ENCODE data around the gene DCAF17.

The DCAF17 gene, protein sequence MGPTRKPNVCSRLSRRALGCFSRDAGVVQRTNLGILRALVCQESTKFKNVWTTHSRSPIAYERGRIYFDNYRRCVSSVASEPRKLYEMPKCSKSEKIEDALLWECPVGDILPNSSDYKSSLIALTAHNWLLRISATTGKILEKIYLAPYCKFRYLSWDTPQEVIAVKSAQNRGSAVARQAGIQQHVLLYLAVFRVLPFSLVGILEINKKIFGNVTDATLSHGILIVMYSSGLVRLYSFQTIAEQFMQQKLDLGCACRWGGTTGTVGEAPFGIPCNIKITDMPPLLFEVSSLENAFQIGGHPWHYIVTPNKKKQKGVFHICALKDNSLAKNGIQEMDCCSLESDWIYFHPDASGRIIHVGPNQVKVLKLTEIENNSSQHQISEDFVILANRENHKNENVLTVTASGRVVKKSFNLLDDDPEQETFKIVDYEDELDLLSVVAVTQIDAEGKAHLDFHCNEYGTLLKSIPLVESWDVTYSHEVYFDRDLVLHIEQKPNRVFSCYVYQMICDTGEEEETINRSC

DNA sequence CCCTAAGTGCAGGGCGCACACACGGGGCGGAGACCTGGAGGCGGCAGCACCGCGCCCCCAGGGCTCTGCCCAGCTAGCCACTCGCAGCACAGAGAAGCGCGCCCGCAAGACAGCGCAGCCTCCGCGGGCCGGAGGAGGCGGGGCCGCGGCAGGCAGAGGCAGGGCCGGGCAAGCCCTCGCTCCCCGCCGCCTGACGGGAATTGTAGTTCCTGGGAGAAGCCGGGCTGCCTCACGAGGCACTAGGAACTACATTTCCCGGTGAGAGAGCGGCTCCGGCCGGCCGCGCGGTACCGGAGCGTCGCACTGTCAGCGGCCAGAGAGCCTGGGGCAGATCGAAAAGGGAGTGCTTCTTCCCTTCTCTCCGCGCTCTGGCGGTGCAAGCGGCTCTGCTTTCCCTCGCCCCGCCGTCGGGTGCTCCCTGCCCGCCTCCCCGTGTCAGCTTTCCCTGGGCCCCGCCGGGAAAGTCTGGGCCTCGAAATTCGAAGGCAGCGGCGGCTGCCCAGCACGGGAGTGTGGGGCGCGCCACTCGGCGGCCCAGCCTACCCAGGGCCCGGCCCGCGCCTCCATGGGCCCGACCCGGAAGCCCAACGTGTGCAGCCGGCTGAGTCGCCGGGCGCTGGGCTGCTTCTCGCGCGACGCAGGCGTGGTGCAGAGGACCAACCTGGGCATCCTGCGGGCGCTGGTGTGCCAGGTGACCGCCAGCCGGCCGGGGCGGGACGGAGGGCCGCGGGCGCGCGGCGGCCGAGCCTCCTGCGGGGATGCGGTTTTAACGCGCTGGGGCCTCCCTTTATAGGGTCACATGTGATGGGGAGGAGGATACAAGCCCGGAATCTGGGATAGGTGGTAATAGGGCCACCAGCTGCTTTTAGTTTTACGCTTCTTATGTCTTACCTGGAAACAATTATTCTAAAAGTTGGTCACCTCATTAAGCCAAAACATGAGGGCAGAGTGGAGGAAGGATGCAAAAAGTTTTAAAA is at the start of gene DCAF17:
DCAF17 (plus strand) TSS at position 214 of the 977 bp plus-strand sequence; CDS start at position 566, 352 bp downstream.
- peak; percentile 96 for DNase-seq

DNA sequence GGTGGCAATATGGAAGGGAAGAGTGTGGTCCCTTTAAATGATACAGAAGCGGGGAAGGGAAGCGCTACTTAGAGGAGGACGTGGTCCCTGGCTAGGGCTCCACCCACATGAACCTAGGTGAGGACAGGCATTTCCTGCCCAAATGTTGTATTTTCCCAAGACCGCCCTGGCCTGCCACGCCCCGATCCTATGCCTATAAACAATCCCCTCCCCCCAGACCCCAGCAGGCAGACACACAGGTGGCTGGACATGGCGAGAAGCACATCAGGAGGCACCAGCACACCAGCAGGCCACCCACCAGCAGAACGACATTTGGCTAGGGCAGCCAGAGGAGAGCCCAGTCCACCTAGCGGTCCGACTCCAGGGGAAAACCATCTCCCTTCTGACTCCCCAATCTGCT is 47.4 kb upstream of the DCAF17 start:
- DNase-seq = no peak

DNA sequence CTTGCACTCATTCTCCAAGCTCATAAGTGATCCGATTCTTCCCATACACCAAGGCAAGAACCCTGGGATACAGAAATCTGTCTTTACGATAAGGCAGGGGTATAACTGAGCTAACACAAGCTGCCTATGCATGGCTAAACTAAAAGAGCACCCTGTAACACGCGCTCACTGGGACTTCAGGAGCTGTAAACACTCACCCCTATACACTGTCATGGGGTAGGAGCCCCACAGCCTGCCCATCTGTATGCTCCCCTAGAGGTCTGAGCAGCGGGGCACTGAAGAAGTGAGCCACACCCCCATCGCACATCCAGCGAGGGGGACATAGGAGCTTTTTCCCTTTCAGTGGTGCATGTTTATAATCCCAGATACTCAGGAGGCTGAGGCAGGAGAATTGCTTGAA is 47.0 kb upstream of the DCAF17 start:
- no peak for DNase-seq

DNA sequence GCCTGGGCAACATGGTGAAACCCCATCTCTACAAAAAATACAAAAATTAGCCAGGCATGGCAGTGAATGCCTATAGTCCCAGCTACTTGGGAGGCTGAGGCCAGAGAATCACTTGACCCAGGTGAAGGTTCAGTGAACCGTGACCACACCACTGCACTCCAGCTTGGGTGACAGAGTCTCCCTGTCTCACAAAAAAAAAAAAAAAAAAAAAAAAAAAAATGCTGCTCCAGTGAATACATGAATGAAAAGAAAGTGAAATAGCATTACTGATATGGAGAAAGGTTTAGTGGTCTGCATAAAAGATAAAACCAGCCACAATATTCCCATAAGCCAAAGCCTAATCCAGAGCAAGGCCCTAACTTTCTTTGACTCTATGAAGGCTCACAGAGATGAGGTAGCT is 44.7 kb upstream of the DCAF17 start:
- DNase-seq = no peak

DNA sequence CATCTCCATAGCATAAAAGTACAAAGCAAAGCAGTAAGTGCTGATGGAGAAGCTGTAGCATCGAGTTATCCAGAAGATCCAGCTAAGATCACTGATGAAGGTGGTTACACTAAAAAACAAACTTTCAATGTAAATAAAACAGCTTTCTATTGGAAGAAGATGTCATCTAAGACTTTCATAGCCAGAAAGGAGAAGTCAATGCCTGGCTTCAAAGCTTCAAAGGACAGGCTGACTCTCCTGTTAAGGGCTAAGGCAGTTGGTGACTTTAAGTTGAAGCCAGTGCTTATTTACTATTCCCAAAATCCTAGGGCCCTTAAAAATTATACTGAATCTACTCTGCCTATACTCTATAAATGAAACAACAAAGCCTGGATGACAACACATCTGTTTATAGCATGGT is 44.2 kb upstream of the DCAF17 start:
- DNase-seq = no peak

DNA sequence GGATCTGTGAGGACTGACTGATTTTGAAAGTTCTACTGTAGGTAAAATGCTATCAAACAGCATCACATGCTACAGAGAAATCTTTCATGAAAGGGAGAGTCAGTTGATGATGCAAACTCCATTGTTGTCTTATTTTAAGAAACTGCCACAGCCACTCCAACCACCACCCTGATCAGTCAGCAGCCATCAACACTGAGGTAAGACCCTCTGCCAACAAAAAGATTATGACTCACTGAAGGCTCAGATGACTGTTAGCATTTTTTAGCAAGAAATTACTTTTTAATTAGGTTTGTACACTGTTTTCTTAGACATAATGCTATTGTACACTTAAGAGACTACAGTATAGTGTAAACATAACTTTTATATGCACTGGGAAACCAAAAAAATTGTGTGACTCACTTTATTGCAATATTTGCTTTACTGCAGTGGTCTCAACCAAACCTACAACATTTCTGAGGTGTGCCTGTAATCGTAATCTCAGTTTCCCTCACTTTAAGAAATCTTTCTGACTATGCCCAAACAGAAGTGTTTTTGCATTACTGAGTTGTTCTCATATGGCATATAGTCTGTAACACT is 43.0 kb upstream of the DCAF17 start:
- no peak for DNase-seq

DNA sequence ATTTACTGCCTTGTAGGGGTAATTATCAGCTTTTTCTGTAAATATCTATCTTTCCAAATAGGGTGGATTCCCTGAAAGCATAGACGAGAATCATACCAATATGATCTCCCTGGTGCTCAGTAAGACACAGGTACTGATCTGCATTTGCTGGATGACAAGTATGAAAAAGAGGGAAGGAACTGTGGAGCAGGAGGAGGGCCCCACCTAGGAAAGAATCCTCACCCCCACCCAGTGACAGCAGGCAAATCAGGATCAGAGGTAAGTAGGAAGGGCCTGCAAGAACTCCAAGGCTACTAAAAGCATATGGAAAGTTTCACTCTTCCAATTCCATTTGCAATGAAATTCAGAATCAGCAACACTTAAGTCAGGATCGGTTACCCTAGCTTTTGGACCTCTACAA is 42.5 kb upstream of the DCAF17 start:
- DNase-seq = no peak

DNA sequence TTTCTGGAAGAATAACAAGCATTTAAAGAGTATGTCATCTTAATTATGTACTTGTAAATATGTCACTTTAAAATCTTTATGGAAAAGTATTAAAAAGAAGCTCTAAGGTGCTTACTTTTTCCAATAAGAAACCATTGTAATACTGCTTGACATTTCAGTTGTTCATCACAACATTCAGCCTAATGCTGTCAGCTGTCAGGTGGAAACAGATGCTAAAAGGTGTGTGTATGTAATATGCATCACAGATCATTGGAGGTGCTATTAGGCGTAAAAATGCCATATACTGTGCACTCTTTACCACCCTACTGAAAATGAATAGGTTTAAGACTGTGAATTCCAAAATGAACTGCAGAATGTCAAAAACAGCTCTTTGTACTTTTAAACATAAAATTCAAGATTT is 40.5 kb upstream of the DCAF17 start:
- DNase-seq = no peak

DNA sequence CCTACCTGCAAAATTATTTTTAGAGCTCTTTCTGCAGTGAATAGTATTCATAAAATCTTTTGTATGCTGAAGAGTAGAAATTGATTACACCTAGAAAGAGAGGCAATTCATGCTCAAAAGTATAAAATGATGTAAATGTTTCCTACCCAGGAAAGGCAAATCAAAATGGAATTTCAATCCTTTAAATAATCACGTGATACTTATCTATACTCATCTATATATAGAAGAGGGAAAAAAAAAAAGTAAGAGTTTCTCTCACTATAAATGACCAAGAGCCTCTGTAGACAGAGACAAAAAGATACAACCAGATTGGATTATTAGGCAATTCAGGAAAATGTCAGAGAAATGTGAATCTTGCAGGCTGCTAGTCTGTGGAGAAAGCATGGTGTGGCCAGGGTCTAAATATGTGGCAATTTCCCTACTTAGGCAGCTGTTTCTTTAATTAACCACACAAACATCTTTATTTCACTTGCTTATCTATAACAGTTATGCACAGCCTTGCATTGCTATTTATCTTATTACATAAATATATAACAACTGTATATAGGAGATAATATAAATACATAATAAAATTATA is 39.8 kb upstream of the DCAF17 start:
- no peak for DNase-seq

DNA sequence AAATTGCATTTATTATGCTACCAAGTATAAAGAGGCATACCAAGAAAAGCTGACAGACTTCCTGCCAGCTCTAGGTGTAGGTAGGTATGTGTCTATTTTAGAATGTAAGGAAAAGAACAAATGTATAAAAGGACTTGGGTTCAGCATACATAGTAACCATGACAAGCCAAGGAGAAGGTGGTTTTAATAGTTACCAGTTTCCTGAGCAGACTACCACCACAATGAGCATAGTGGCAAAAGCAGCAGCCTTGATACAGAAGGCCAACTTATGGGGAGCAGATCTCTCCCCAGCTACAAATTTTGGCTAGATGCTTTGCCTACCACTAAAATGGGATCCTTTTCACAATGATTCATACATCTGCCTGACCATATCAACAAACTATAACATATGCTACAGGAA is 34.7 kb upstream of the DCAF17 start:
- no peak for DNase-seq

DNA sequence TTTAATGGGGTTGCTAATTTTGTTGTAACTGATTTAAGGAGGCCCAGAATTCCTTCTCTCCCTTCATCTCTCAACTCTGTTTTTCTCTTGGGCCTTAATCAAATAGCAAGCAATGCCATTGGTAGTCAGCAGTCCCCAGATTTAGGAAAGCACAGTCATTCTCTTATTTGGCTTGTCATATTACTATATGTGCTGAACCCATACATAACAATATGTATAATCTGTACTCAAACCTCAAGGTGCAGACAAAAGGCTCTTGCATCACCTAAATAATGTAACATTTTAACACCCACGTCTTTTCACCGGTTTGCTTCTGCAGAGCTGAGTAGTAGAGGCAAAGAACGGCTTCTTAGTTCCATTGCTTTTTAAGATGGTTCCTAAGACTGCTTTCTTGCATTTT is 33.6 kb upstream of the DCAF17 start:
- DNase-seq = no peak

DNA sequence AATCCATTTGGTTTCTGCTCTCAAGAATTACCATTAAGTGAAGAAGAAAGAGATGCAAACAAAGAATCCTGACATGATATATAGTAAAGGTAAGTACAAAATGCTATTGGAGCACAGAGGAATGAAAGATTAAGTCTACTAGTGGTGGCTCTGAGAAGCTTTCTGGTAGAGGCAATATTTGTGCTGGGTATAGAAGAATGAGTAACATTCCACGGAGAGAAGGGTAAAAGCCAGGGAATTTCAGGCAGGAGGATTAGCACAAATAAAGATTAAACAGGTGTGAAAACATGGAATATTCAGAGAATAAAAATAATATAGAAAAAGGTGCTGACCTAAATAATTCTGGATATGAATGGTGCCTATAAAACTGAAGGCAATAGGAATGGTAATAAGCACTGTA is 32.1 kb upstream of the DCAF17 start:
- no peak for DNase-seq

DNA sequence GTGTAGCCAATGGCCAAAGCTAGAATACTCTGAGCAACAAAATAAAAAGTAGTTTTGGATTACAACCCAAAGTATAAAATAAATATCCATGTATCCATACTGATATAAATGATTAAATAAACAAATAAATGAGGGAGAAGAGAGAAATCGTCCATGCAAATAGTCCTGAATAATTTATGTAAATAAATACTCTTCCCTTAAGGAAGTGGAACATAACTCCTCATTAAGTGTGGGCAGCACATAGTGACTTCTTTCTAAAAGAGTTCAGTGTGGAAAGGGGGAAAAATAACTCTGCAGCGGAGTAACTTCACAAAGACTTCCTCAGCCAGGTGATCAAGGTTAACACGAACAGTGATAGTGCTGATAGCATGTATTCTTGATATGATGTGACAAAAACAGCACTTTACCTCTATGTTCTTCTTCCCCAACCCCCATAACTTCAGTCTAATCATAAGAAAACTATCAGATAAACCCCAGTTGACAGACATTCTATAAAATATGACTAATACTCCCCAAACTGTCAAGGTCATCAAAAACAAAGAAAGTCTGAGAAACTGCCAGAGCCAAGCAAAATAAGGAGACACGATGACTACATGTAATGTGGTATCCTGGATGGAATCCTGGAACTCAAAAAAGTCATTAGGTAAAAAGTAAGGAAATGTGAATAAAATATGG is 31.0 kb upstream of the DCAF17 start:
- DNase-seq = no peak

DNA sequence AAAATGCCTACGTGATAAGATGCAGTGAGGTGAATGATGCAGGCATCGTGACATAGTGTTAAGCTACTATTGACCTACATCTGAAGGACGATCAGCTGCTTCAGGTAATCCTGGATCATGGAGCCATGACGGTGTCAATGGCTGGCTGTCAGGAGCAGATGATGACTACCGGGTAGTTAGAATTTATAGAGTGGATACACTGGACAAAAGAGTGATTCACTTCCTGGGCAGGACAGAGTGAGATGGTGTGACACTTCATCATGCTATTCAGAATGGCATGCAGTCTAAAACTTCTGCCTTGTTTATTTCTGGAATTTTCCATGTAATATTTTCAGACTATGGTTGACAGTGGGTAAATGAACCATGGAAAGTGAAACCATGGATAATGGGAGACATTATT is 29.8 kb upstream of the DCAF17 start:
- DNase-seq = no peak

DNA sequence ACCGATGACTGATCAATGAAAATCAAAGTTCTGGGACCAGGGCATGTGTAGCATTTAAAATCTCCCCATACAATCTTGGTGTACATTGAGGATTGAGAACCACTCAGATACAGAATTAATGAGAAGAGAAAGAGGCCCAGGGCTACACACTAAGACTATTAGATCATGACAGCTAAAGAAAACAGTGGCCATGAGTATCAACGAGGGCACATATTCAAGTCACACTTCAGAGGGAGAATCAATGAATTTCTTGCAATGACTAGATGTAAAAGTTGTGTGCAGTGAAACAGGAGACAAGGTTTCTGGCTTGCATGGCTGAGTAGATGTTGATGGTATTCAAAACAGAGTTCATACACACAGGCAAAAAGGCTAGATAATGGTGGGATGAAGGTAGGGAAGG is 29.3 kb upstream of the DCAF17 start:
- DNase-seq = no peak

DNA sequence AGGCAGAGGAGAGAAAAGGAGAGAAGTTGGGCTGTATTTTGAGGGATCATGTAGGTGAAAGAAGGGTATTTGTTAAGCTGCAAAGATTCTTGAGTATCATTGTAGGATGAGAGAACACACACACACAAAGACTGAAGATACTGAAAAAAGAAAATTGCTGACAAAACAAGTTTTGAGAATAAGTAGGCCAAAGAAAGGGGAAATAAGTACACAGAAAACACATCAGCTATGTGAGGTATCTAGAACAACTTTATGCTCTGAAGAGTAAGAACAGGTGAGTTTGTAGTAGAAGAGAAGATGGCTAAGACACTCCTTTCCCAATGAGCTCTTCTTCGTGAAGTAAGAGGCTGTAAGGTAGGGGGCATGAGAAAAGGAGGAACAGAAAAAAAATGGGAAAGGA is 28.5 kb upstream of the DCAF17 start:
- no peak for DNase-seq

DNA sequence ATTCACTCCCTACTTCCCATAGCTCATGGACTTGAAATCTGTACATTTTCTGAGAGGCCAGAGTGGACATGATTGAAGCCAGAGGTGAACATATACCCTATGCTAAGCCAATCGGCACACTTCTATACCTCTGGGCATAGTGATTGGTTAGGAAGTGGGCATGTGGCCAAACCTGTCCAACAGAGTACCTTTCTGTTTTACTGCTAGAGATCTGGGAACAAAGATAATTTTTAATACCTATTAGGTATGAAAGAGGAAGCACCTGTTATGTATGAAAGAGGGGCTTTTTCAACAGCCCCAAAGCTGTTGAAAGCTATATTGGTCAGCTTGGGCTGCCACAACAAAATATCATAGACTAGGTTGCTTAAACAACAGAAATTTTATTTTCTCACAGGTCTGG is 28.0 kb upstream of the DCAF17 start:
- no peak for DNase-seq

DNA sequence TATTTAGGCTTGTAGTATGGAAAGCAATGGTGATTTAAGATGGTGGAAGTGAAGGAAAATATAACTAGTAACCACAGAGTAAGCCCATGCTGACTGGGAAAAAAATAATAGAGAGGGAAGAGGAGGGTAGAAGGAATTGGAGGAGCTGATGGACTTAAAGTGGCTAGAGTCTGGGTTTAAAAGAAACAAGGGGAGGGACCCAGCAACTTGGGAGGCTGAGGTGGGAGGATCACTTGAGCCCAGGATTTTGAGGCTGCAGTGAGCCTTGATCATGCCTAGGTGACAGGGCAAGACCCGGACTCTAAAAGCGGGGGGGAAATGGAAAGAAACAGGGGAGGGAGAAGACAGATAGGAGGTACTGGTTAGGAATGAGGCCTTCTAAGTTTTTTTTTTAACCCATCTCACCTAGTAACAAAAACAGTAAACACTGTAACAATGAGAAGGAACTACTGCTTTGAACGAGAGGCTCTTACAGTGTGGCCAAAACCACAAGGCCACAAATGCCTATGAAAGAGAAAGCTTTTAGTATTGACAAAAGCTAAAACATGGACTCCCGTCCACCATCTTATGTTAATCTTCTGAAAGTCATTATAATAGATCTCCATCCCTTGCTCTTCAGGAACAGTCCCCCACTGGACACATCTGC is 26.9 kb upstream of the DCAF17 start:
- DNase-seq = no peak

DNA sequence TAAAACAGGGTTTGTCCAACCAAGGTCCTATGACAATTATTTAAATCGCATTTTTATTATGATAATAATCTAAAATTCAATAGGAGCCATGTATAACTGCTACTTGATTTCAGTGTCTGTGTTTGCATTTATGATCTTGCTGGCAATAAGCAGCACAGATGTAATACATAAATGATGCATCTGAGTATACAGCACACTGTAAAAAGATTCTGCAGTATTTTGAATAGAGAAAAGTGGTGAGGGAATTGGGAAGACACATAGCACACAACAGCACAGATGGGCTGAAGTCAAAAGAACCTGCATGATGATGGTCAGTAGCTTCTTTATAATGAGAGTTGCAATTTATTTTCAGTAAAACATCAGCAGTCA is 26.4 kb upstream of the DCAF17 start:
- DNase-seq = no peak

DNA sequence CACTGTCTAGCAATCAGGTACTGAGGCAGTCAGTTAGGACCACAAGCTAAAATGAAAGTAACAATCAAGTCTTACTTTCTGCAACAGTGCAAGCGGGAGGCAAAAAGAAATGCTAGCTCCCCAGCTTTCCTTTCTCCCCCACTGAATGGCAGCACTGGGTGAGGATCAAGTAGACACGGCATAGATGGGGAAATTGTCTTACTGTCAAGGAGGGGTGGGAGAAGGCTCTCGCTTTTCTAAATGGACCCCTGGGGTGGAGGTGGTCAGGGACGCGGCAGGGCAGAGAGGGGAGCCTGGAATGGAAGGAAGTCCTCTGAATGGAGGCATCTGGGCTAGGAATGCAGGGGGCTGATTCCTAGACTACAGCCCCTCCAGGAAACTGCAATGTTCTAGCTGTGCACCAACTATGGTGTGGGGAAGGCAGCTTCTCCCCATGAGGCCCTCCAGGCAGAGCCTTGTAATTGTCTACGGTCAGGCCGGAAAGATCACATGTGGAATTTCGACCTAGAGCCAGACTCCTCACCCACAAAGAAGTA is 24.5 kb upstream of the DCAF17 start:
- DNase-seq = no peak

DNA sequence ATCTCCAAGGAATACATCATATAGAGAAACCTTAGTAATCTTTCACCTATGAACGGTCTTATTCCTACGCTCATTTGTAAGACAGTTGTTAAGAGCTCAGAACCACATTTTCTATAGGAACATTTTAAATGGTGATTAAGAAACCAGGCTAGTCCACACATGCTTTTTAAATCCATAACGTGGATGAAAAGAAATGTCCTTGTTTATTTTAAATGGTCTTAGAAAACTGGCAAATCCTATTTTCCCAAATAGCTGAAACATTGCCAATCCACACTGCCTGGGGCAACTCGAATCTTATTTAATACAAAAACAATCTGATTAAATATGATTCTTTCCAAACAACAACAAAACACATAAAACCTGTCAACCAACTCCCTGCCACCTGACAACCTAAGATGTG is 23.9 kb upstream of the DCAF17 start:
- no peak for DNase-seq

DNA sequence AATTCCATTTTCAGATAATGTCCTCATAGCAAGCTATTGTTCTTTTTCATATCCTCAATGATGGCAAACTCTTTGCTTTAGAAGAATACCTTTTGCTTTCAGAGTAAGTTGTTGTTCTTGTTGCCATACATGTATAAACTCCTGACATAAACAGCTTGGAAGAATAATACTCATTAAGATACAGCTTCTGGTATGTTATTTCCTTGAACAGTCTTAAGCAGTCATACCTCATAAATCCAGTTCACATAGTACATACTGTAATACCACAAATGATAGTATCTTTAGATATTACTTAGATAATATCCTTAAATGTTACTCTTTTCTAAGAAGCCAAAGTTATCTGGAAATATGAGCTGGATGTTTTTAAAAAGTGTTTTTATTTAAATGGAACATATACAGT is 23.4 kb upstream of the DCAF17 start:
- DNase-seq = no peak
